Keratinocyte (primary cell): Measurements from ENCODE around the gene IL1RL2. TPM values are rescaled to one million over a fixed set of nuclear protein-coding genes. Genes with fewer than 3 reads are reported as not detected.

Experiments
- DNase-seq: peaks from one replicate; pipeline ENCODE4 v3.0.0-alpha.2; 2011; ENCODE audit warnings: low read depth, missing footprints, low spot score
- FAIRE-seq: peaks from 2 replicates; lab custom pipeline; 2011; peaks lifted over from hg19 to GRCh38; lab: Jason Lieb, UNC
- H2AFZ ChIP-seq: 2 replicates; pipeline ENCODE4 v1.6.0; 2012; ENCODE audit warnings: low read length, control low read depth, inconsistent platforms; ENCODE audit not compliant: control insufficient read depth
- H3K27ac ChIP-seq: 2 replicates; pipeline ENCODE4 v1.5.1; 2011; ENCODE audit warnings: low read length; ENCODE audit not compliant: control insufficient read depth, insufficient read depth
- H3K27me3 ChIP-seq: 3 replicates; pipeline ENCODE4 v1.6.0; 2011; ENCODE audit warnings: low read length; ENCODE audit not compliant: control insufficient read depth, insufficient read depth; ENCODE audit errors: extremely low read depth
- H3K36me3 ChIP-seq, 2 experiments: 2 replicates in 1 of 2; 3 replicates in 1 of 2; pipeline ENCODE4 v1.5.1; 2011; ENCODE audit warnings: low read length in 2 of 2, mild to moderate bottlenecking in 1 of 2; ENCODE audit not compliant: control insufficient read depth in 2 of 2, insufficient read depth in 2 of 2; ENCODE audit errors: extremely low read depth in 1 of 2
- H3K4me1 ChIP-seq: 3 replicates; pipeline ENCODE4 v1.5.1; 2011; ENCODE audit warnings: low read length; ENCODE audit not compliant: control insufficient read depth, insufficient read depth; ENCODE audit errors: extremely low read depth
- H3K4me2 ChIP-seq: 3 replicates; pipeline ENCODE4 v1.6.0; 2011; ENCODE audit warnings: low read depth, low read length; ENCODE audit not compliant: control insufficient read depth, insufficient read depth; ENCODE audit errors: extremely low read depth
- H3K4me3 ChIP-seq, 3 experiments: fragments of 200-600 bp in 1 of 3; sonication (generic) in 1 of 3; 2 replicates in 2 of 3; 3 replicates in 1 of 3; pipeline ENCODE4 v1.5.1; 2011 to 2016; ENCODE audit warnings: low read length in 3 of 3, mild to moderate bottlenecking in 3 of 3, control low read depth in 2 of 3, inconsistent platforms in 1 of 3, low read depth in 1 of 3, mixed read lengths in 1 of 3, mixed run types in 1 of 3, moderate library complexity in 1 of 3; ENCODE audit not compliant: control insufficient read depth in 2 of 3, insufficient read depth in 2 of 3; ENCODE audit errors: extremely low read depth in 1 of 3
- H3K79me2 ChIP-seq: 2 replicates; pipeline ENCODE4 v1.6.0; 2012; ENCODE audit warnings: low read length; ENCODE audit not compliant: control insufficient read depth, insufficient read depth
- H3K9ac ChIP-seq: 3 replicates; pipeline ENCODE4 v1.6.0; 2011; ENCODE audit warnings: low read length; ENCODE audit not compliant: control insufficient read depth, insufficient read depth; ENCODE audit errors: extremely low read depth
- H3K9me1 ChIP-seq: 3 replicates; pipeline ENCODE4 v1.6.0; 2011; ENCODE audit warnings: low read length; ENCODE audit not compliant: control insufficient read depth, insufficient read depth; ENCODE audit errors: extremely low read depth
- H3K9me3 ChIP-seq: 2 replicates; pipeline ENCODE4 v1.5.1; 2012; ENCODE audit warnings: low read depth, low read length; ENCODE audit not compliant: control insufficient read depth
- H4K20me1 ChIP-seq: 3 replicates; pipeline ENCODE4 v1.6.0; 2011; ENCODE audit warnings: low read length; ENCODE audit not compliant: control insufficient read depth, insufficient read depth; ENCODE audit errors: extremely low read depth
- EZH2 ChIP-seq: IDR thresholded peaks from one replicate; pipeline ENCODE4 v1.6.1; 2012; ENCODE audit warnings: inconsistent platforms, mild to moderate bottlenecking, low read length, moderate library complexity
- dilution Hi-C: fragments of 300-500 bp; cut with MboI; formaldehyde crosslinking; loops from one replicate; pipeline ENCODE4 v1.7.0; 2020; ENCODE audit warnings: low sequenced_read_pairs; ENCODE audit not compliant: extremely low pct_ligation_motif_present
- polyA plus RNA-seq, 5 experiments: library from polyadenylated mRNA; depleted of rRNA in 3 of 5; stranded (reverse) in 3 of 5; stranded (forward) in 1 of 5; unstranded in 1 of 5; fragments of >200 nt; gene quantifications; 1 replicate in 1 of 5; 2 replicates in 3 of 5; 3 replicates in 1 of 5; pipeline versions ENCODE4 v1.2.1 to v1.2.3, GENCODE V29; 2011 to 2012; ENCODE audit warnings: missing spikeins in 2 of 5, low read depth in 1 of 5, low replicate concordance in 1 of 5
- TF ChIP-seq, protein P1 (sequence below), 3 experiments: IDR thresholded peaks in 1 of 3; conservative IDR thresholded peaks in 1 of 3; optimal IDR thresholded peaks in 1 of 3; 2 replicates in 2 of 3; 3 replicates in 1 of 3; pipeline versions ENCODE3 to v1.5.1; 2011; ENCODE audit warnings: low read length in 3 of 3, mild to moderate bottlenecking in 3 of 3, moderate library complexity in 2 of 3, control low read depth in 1 of 3, inconsistent platforms in 1 of 3; ENCODE audit not compliant: insufficient read depth in 2 of 3; ENCODE audit errors: extremely low read depth in 1 of 3

Gene IL1RL2
- polyA plus RNA-seq, 1 donor (not counting 4 experiments of a cell fraction or from before 2014, with no cell fraction given), result 1.5 TPM

DNA sequence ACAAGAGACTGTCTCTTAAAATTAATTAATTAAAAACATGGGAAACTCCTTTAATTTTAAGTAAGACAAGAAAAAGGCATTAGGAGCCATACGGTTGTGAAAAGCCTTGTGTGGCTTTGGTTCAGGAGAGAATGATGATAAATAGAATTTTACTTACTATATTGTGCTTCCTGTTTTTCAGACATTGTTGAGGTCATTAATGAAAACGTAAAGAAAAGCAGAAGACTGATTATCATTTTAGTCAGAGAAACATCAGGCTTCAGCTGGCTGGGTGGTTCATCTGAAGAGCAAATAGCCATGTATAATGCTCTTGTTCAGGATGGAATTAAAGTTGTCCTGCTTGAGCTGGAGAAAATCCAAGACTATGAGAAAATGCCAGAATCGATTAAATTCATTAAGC, 10.7 kb upstream of the IL1RL2 start:
- H3K9me3 ChIP-seq, result no peaks in the 10 kb centered on the region
- H3K4me3 ChIP-seq, result no peak overlapping the region
- dilution Hi-C loops, result no loop called here
- no peaks in the 10 kb centered on the region for H3K9me1 ChIP-seq
- no peak overlapping the region for H3K9ac ChIP-seq
- H3K36me3 ChIP-seq, result peaks cover 3% of the 10 kb centered on the region in 2 experiments
- no peak for DNase-seq
- no peaks in the 10 kb centered on the region for H3K27me3 ChIP-seq
- FAIRE-seq, result no peak
- no peak overlapping the region for H3K4me2 ChIP-seq
- TF ChIP-seq, protein P1, sequence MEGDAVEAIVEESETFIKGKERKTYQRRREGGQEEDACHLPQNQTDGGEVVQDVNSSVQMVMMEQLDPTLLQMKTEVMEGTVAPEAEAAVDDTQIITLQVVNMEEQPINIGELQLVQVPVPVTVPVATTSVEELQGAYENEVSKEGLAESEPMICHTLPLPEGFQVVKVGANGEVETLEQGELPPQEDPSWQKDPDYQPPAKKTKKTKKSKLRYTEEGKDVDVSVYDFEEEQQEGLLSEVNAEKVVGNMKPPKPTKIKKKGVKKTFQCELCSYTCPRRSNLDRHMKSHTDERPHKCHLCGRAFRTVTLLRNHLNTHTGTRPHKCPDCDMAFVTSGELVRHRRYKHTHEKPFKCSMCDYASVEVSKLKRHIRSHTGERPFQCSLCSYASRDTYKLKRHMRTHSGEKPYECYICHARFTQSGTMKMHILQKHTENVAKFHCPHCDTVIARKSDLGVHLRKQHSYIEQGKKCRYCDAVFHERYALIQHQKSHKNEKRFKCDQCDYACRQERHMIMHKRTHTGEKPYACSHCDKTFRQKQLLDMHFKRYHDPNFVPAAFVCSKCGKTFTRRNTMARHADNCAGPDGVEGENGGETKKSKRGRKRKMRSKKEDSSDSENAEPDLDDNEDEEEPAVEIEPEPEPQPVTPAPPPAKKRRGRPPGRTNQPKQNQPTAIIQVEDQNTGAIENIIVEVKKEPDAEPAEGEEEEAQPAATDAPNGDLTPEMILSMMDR (optimal IDR thresholded peaks at IDR 0.05 in 1 of 3, IDR thresholded peaks at IDR 0.05 in 1 of 3, conservative IDR thresholded peaks at IDR 0.05 in 1 of 3; ENCODE audit: extremely low read depth in 1 of 3, insufficient read depth in 2 of 3, low read length in 3 of 3), result no peak
- no peak for TF ChIP-seq EZH2
- H3K4me1 ChIP-seq, result no peaks in the 10 kb centered on the region
- H4K20me1 ChIP-seq, result no peaks in the 10 kb centered on the region
- H3K27ac ChIP-seq, result no peak overlapping the region
- H3K79me2 ChIP-seq, result no peaks in the 10 kb centered on the region
- H2AFZ ChIP-seq, result no peak overlapping the region

DNA sequence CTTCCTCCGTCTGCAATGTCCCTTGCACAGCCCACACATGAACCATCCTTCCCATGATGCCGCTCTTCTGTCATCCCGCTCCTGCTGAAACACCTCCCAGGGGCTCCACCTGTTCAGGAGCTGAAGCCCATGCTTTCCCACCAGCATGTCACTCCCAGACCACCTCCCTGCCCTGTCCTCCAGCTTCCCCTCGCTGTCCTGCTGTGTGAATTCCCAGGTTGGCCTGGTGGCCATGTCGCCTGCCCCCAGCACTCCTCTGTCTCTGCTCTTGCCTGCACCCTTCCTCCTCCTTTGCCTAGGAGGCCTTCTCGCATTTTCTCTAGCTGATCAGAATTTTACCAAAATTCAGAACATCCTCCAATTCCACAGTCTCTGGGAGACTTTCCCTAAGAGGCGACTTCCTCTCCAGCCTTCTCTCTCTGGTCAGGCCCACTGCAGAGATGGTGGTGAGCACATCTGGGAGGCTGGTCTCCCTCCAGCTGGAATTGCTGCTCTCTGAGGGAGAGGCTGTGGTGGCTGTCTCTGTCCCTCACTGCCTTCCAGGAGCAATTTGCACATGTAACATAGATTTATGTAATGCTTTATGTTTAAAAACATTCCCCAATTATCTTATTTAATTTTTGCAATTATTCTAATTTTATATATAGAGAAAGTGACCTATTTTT, 8.9 kb upstream of the IL1RL2 start:
- H3K27ac ChIP-seq, result no peak overlapping the region
- FAIRE-seq (no peak), DNase-seq (no peak)
- H4K20me1 ChIP-seq, result no peaks in the 10 kb centered on the region
- H2AFZ ChIP-seq, result no peak overlapping the region
- no peaks in the 10 kb centered on the region for H3K79me2 ChIP-seq
- dilution Hi-C loops, result no loop called here
- H3K27me3 ChIP-seq, result no peaks in the 10 kb centered on the region
- no peaks in the 10 kb centered on the region for H3K9me1 ChIP-seq
- no peak overlapping the region for H3K4me2 ChIP-seq
- TF ChIP-seq, protein P1 (optimal IDR thresholded peaks at IDR 0.05 in 1 of 3, IDR thresholded peaks at IDR 0.05 in 1 of 3, conservative IDR thresholded peaks at IDR 0.05 in 1 of 3; ENCODE audit: extremely low read depth in 1 of 3, insufficient read depth in 2 of 3, low read length in 3 of 3), result no peak
- no peak overlapping the region for H3K4me3 ChIP-seq
- H3K9ac ChIP-seq, result no peak overlapping the region
- no peaks in the 10 kb centered on the region for H3K9me3 ChIP-seq
- no peaks in the 10 kb centered on the region for H3K4me1 ChIP-seq
- H3K36me3 ChIP-seq, result peaks cover 3% of the 10 kb centered on the region in 2 experiments
